Fibroblast of skin of right biceps (primary cell): ENCODE results near the gene HHAT.
A peak's percentile ranks its signal among the peaks of the same experiment; 100 is the strongest.

Source experiments
- DNase-seq: peaks from one replicate; pipeline ENCODE4 v3.0.0-alpha.2; 2013

HHAT gene

DNA sequence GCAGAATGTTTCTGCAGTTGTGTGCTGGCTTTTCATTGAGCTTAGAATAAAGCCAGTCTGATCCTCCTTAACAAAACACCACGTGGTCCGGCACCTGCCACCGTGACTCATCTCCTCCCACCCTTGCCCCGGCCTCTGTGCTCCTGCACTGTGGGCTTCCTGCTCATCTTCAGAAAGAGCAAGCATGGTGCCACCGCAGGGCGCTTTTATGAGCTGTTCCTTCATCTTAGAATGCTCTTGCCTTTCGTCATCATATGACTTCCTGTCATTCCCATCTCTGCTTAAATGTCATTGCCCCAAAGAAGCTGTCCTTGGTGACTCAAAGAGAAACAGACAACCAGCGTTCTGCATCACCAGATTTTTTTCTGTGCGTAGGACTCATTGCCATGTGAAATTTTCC lies 117.8 kb downstream of the HHAT start:
- DNase-seq, result peak; percentile 8

DNA sequence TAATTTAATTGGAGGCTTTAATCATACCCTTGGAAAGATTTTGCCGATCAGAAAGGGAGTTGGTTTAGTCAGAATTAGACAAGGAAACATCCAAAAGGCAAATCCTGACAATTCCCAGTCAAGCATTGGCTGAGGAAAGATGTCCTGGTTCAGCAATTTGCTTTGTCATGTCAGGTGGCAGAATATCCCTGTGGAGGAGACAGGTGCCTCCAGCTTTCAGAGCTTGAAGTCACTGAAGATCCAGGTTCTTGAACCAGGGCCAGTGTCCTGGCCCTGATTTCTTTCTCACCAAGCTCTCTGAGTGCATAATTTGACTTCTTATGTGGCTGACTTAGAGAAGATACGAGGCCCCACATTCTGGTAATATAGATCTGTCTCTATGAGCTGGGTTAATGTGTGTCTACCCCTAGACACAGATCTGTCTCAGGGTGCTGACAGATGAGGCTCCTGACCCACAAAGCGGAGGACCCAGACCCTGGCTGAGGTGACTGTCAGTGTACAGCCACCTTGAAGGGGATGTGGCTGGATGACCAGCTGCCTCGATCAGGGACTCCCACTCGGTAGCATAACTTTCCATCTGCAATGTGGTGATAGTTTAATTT lies 118.9 kb downstream of the HHAT start:
- no peak for DNase-seq

DNA sequence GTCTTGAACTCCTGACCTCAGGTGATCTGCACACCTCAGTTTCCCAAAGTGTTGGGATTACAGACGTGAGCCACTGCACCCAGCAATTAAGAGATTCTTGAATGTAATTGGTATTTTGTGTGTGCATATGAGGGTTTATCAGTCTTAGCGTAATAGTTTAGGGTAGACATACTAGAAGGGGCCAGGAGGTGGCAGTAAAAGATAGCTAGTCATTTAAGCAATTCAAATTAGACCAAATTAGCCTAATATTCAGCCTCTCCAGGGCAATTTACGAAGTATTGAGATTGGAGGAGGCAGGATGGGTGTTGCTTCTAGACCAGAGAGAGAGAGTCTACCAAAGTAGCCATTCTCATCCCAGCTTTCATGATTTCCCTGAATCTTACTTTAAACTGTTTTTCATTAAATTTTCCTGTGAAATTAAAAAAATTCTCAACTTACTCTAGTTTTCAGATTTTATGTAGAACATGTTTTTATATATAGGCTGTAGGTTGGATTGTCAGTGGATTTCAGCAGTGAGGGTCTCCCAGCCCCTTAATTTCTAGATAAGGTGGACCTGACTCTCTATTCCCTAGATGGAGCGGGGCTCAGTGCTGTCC lies 119.7 kb downstream of the HHAT start:
- DNase-seq, result peak; percentile 59

DNA sequence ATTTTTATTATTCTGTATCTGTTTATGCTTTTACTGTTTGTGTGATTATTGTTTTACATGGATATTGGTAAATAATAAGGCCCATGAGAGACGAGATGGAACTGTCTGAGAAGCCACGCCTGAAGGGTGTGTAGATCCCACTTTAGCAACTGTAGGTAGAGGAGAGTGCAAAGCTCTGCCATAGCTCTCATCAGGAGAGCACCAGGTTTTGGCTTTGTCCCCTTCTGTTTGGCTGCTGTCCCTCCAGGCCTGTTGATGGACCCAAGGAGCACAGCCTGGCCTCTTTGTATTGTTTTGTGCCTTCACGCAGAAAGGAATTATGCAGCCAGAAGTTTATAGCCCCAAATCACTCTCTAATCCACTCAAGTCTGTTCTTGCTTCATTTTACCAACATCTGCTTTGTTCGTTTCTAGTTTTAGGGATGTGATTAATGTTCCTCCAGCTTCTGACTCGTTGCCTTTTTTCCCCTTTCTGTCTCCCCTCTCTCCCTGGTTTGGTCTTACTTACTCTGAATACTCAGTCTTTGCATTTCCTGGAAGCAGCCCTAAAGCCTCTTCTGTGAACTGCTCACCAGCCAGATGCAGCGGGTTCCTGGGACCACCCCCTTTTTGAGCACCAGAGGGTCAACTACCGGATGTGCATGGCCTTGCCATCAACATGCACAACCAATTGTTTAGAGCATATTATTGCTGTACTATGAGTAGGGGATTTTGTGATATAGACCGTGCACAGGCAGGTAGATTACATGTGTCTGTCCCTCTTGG lies 127.3 kb downstream of the HHAT start:
- no peak for DNase-seq

DNA sequence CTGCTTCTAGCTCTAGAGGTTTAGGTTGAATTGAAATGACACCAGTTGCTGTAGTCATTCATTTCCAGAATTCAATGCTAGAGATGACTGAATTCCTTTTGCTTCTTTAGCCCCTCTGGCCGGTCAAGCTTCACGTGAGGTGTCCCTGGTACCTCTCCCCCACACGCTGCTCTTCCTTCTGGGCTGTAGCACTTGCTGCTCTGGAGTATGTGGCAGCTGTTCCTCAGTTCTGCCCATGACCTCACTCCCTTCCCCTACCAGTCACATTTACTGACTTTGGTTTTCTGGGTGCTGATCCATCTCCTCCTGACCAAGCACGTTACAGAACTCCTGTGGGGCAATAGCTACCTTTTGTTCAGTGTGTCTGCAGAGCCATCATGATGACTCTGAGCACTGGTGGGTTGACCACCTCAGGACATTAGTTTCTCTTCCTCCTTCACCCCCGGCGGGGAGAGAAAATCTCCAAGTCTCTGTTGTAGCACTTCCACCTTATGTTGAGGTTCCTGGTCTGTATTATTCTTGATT lies 128.1 kb downstream of the HHAT start:
- no peak for DNase-seq

DNA sequence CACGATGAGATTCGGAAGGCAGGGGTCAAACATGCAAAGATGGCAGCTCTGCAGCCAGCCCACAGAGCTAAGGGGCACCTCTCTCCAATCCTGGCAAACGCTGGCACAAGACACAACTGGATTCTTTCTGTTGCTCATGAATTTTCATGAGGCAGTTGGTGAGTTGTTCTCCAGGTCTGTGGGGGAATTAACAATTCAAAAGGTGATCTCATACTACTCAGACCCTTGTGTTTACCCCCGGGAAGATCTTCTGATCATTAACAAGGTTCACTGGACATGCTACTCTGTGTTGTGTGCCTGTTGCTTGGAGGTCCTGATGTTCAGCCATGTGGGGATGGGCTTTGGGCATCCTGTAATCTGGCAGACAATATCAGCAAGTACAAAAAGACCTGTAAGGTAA lies 128.9 kb downstream of the HHAT start:
- DNase-seq, result no peak

DNA sequence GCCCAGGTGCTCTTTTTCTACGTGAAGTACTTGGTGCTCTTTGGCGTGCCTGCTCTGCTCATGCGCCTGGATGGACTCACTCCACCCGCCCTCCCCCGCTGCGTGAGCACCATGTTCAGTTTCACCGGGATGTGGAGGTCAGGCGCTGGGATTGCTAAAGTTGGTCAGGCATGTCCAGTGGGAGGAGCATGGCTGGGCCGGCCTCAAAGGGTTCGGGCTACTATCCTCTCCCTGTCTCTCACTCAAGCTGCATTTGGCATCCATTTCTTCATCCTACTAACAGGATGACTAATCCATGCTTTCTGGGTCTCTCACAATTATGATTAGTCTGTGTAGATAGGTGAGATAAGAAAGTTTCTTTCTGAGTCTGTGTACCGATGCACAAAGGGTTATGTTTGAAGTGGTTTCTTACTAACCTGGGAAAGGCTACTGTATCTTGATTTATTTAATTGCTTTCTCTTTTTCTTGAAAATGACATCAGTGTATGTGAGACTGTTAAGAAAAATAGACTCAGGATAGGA lies 135.9 kb downstream of the HHAT start:
- DNase-seq, result peak; percentile 25

DNA sequence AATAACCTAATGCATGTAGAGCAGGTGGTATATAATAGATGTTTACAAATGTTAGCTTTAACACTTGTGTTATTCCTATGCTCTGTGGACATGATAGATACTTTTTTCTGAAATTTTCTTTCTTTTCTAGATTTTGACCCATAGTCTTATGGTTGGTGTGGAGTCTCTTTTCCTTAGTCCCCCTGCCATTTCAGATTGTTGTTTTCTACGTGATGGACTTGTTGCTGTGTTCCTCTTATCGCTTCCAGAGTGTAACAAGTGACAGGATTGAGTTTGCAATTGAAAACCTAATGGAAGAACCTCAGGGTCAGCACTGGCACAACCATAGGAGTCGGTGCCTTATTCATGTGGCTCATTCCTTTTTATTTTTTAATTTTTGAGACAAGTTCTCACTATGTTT lies 136.4 kb downstream of the HHAT start:
- no peak for DNase-seq

DNA sequence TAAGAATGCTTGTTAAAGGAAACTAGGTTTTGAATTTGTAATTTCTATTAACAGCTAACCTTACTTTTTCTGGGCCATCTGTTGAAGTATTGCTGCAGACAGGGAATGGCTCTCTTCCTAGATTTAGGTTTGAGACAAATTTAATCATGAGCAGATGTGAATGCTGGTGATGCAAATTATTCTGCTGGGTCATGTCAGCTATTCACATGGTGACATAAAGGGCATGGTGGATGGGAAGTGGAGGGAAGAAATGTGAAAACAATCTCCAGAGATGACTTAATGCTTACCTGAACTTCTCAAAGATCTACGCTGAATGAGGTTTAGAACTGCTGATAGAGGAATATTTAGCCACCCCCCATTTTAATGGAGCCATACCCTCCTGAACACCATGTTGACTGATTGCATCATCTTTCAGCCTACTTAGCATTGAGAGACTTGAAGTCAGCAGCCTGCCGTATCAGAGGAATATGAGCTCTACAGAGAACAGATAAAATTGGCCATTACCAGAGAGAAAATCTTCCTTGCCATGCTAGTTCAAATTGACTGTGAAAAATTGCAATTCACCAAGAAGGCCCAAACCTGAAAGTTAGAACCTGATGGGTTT lies 138.8 kb downstream of the HHAT start:
- peak; percentile 22 for DNase-seq

DNA sequence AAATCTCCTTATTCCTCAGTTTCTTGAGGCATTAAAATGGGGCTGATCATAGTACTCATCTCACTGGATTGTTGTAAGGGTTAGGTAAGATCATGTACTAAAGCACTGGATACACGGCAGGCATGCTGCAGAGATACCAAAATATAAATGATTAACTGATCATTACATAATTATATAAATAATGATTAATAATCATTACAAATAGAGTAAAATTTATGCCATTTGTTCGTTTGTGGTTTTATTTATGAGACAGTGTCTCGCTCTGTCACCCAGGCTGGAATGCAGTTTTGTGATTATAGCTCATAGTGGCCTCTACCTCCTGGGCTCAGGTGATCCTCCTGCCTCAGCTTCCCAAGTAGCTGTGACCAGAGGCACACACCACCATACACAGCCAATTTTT lies 140.7 kb downstream of the HHAT start:
- DNase-seq, result no peak

DNA sequence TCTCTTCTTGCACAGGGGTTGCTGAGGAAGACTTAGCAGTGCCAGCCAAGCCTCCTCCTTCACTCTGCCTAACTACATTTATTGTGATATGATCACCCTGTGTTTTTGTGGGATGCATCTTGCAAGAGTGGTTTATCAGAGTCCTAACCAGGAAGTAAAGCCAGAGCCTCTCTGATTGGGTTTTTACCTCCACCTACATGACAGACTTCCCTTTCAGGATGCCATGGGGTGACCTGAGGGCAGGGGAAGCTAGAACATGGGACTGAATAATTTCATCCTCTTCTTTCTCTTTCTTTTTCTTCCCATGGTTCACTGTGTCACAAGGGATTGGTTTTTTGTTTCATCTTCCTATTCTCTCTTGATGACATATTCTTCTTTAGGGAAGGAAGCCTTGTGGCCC lies 146.6 kb downstream of the HHAT start:
- no peak for DNase-seq

DNA sequence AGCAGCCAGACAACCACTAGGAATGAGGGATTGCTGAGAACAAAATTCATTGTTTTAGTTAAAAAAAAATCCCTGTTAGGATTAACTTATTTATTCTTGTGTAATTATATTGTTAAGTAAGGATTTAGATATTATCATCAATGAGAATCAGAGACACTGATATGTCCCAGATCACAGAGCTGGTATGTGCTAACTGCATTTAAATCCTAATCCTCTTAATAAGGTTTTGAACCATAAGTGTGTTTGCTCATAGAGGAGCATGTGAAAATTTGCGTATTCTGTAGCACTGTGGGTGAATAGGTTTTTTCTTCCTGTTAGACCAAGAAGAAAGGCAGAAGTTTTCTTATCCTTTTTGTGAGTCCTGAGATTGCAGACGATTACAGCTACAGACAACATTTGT lies 147.1 kb downstream of the HHAT start:
- no peak for DNase-seq

DNA sequence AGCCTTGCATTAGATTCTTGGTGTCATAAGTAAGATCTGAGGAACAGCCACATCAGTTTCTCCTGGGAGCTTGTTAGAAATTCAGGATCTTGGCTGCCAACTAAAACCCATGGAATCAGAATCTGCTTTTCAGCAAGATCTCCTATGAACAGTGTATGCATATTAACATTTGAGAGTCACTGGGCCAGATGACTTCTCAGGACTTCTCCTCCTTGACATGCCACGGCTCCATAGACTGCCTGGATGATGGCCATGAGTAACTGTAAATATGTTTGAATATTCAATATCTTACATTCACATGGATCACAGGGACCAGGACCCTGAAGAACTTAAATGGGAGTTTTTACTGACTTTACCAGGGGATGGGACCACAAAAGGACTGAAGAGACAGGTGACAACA lies 148.0 kb downstream of the HHAT start:
- no peak for DNase-seq

DNA sequence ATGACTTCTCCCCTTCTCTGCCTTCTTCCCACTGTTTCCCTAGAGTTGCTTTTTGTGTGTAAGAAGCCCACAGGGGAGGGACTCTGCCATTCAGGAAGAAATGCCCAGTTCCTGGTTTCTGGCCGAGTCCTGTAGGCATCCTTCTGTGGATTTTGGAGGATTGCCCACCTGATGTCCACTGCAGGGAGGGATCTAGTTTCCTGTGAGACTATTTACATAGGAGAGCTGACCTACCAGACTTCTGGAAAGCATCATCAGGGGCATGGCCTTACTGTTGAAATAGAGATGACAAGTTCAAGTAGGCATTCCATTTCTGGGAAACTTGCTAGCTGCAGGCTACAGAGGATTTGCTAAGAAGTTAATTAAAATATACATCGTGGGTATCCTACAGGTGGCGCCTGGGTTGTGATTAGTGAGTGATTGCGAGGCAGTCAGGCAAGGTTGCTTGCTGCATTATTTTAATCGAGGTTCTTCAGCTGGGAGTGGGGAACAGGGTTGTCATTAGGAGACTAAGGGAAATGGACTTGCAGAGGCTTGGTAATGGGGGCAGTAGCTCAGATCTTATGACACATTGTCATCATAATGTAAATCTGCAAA lies 148.7 kb downstream of the HHAT start:
- no peak for DNase-seq

DNA sequence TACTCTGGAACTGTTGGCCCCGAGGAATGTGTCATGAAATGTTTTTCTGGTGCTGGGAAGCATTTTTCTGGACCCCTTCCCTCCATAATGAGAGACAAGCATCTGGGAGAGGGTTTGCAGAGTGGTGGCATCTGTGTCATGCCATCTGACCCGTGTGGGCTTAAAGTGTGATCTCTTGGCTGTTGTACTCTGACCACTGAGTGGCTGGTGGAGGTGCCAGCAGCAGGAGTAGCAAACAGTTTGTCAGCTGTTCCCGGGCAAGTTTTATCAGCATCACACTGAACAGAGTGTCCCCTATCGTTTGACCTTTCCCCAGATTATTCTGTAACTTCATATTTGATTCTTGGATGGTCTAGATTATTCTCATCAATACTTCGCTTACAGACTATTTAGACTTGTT lies 150.1 kb downstream of the HHAT start:
- no peak for DNase-seq

DNA sequence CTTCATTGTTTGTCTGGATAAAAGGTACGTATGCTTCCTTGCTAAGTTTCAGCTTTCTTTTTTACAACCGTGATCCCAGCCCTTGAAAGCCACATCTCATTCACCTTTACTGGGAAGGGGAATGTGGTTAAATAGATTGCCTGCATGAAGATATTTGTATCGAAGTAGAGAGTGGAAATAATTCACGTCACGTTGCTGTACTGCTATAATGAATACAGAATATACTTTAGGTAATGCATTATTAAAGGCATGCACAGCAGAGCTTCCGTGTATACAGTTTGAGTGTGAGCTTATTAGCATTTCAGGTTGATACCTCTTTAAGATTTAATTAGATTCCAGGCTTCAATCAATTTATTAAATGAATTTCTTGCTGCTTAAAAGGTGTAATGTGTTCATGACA lies 153.8 kb downstream of the HHAT start:
- no peak for DNase-seq

DNA sequence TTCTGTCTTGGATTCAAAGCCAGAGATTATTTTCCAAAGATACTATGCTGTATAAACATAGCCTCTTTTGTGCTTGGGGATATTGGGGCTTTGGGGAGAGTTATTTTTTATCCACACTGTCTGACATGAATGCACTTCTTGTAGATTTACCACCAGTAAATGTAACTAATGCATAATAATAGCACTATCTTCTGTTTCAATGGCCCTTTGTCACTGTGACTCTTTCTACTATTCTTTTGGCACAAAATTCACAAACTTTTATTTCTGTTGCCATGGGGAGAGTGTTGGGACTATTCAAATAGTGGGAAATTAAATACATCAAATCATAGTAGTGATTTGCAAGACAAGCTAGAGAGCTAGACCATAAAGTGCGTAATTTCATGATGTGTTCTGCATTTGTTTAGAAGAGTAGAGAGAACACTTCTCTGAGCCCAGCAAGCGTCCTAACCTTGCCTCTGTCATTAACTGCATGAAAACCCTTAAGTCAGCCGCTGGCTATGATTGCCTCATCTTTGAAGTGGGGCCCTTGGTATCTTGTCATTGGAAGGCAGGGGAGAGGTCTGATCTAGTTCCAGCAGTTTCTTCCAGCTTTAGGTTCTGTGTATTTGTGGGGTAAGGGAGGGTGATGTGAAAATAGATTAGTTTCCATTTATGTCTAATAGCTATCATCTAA lies 154.4 kb downstream of the HHAT start:
- no peak for DNase-seq

DNA sequence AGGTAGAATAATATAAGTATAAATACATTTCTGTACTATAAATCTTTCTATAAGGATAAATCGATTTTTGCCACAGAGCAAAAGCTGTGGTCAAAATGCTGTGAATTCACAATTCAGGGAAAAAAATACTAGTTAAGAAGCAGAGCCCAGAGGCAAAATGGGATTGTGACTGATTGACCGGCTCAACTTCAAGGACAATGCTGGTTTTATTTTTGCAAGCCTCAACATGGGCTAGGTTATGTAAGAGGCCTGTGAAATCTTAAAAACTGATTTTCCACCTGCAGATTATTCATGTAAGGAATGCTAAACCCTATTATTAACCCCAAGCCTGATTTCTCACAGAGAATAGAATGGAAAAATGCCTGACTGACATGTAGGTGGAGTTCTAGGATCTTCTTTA lies 155.1 kb downstream of the HHAT start:
- DNase-seq, result no peak

DNA sequence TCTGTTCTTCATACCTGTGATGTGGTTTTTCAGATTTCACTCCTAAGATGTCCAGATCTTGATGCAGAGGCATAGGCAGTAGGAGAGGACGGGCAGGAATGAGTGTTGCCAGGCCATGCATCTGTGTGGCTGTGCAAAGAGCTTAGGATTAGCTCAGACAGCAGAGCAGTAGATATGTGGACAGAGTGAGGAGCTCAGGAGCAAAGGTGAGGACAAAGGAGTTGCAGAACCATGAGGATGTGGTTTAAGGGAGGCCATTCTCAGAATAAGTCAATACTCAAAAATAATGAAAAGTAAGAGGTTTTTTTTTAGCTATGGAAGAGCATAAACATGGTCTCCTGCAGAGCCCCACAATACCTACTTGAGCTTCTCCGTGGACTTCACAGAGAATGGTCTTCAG lies 158.3 kb downstream of the HHAT start:
- DNase-seq, result no peak

DNA sequence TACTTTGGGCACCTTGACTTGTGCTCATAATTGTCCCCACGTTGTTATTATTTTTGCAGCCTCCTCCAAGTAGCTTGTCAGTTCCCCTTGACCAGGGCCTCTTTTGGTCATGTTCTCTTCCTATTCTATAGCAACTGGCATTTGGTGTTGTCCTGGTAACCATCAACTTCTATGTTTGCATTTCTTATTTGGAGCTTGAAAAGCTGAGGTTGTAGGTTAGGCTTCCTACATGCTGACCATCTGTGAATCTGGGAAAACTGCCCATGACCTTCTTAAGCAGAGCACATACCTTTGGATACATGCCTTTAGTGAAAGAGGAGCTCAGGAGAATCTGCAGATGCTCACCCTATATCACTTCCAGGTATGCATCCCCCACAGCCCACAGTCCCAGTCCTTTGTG lies 160.8 kb downstream of the HHAT start:
- DNase-seq, result no peak

DNA sequence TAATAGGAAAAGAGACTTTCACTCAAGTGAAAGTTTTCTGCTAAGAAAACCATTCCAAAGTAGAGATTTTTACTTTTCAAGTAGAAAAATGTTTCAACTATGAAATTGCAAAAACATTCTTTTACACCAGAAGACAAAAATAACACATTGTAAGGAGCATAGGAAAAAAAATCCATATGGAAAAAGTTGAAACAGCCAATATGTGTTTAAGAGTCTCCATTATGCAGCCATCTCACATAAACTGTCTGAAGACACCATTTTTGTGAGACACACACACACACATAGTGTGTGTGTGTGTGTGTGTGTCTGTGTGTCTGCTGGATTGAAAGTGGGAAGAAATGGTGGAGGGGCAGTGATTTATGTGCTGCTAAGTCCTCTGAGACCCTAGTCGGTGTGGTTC lies 162.1 kb downstream of the HHAT start:
- no peak for DNase-seq

DNA sequence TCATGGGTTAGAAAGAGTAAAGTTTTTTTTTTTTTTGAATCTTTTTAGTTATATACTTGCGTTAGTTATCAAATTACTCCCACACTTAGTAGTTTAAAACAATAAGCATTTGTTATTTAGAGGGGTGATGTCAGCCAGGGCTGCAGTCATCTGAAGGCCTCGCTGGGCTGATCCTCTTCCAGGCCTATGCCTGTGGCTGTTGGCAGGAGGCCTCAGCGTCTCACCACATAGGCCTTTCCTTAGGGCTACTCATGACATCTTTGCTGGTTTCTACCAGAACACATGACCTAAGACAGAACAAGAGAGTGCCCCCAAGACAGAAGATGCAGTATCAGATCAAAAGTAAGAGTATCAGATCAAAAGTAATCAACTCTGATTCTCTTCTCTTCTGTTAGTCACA lies 167.4 kb downstream of the HHAT start:
- DNase-seq, result peak; percentile 41

DNA sequence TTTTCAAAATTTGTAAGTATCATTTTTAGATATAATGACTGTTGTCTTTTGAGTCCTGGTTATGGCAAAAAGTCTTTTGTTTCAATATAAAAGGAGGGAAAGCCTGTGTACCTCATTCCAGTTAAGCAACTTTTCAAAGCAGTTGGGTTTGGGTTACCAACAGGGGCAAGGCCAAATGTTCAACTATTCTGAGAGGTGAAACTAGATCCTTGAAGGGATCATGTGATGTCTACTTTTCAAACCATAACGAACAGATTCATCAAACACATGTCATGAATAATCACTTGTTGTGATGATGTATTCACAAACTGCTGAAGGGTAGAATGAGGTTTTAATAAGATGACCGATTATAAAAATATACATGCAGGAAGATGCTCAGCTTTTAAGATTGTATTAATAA lies 171.3 kb downstream of the HHAT start:
- DNase-seq, result no peak
